SU-DHL-6 (cell line): Measurements from ENCODE around the gene CMSS1.

Source experiments
- CTCF ChIP-seq: fragments of 200-600 bp; sonication (generic); IDR thresholded peaks from one replicate; pipeline ENCODE4 v1.5.1; 2017; ENCODE audit warnings: antibody characterized with exemption, mild to moderate bottlenecking, low read length, moderate library complexity; ENCODE audit not compliant: insufficient read depth, poor library complexity, severe bottlenecking
- EZH2phosphoT487 ChIP-seq: fragments of 200-600 bp; sonication (generic), shearing (Covaris generic); conservative IDR thresholded peaks from 2 replicates; pipeline ENCODE4 v1.6.1; 2018; ENCODE audit warnings: mild to moderate bottlenecking, antibody characterized with exemption, low read length, moderate library complexity, mixed read lengths

- TF ChIP-seq CTCF, result no peak
- TF ChIP-seq EZH2phosphoT487, result no peak
These were observed 34.6 kb upstream of the CMSS1 start for GRCh38 chr3:99783011-99783573.
